IMR-90 (cell line): ENCODE data around the gene YPEL3. TPM values are rescaled to one million over a fixed set of nuclear protein-coding genes. Genes with fewer than 3 reads are reported as not detected.

Experiments used
- ATAC-seq: fragments of 200-7000 bp; cut with Tn5 transposase; 2 replicates; pipeline ENCODE4 v1.9.1; 2020; ENCODE audit warnings: low read depth, mild to moderate bottlenecking, moderate library complexity
- BruUV-seq: library from RNA; stranded (reverse); fragments of 400-500 nt; replicated peaks from 2 replicates; lab custom pipeline; 2021; lab: Mats Ljungman, UMichigan
- CTCF ChIA-PET: fragments of 300-600 bp; formaldehyde crosslinking; extraction: SDS; loops from one replicate; lab custom pipeline; 2021; ENCODE audit warnings: antibody characterized with exemption; lab: Yijun Ruan, JAX
- POLR2A ChIA-PET: fragments of 300-600 bp; sonication (Branson Sonifier 250); formaldehyde crosslinking; loops from one replicate; lab custom pipeline; 2022; ENCODE audit warnings: antibody characterized with exemption; ENCODE audit not compliant: unreplicated experiment; lab: Charles Lee
- DNase-seq: peaks from one replicate; pipeline ENCODE4 v3.0.0; 2013
- H2AFZ ChIP-seq: replicated peaks from 2 replicates; pipeline ENCODE3; 2013; ENCODE audit warnings: low read length, mild to moderate bottlenecking; ENCODE audit not compliant: poor library complexity
- H2AK5ac ChIP-seq: 2 replicates; pipeline ENCODE4 v1.6.1; 2013; ENCODE audit warnings: low read depth, low read length, inconsistent platforms
- H2AK9ac ChIP-seq: replicated peaks from 2 replicates; pipeline ENCODE3; 2013; ENCODE audit warnings: mild to moderate bottlenecking, low read depth, low read length, moderate library complexity; ENCODE audit not compliant: poor library complexity
- H2BK120ac ChIP-seq: 2 replicates; pipeline ENCODE4 v1.6.1; 2013; ENCODE audit warnings: low read depth, low read length, inconsistent platforms
- H2BK15ac ChIP-seq: 3 replicates; pipeline ENCODE4 v1.6.1; 2013; ENCODE audit warnings: low read depth, low read length, inconsistent platforms
- H2BK20ac ChIP-seq: 2 replicates; pipeline ENCODE4 v1.6.1; 2013; ENCODE audit warnings: low read depth, mild to moderate bottlenecking, inconsistent platforms, low read length, moderate library complexity
- H2BK5ac ChIP-seq: 2 replicates; pipeline ENCODE4 v1.6.1; 2013; ENCODE audit warnings: mild to moderate bottlenecking, low read depth, low read length, inconsistent platforms; ENCODE audit not compliant: poor library complexity, severe bottlenecking
- H3K14ac ChIP-seq: replicated peaks from 2 replicates; pipeline ENCODE4 v1.6.1; 2013; ENCODE audit warnings: low read depth, low read length, inconsistent platforms
- H3K18ac ChIP-seq: 2 replicates; pipeline ENCODE4 v1.6.1; 2013; ENCODE audit warnings: low read depth, low read length, control low read depth
- H3K23ac ChIP-seq: 2 replicates; pipeline ENCODE4 v1.6.1; 2013; ENCODE audit warnings: low read depth, low read length, inconsistent platforms
- H3K27ac ChIP-seq: 2 replicates; pipeline ENCODE4 v1.5.1; 2013; ENCODE audit warnings: mild to moderate bottlenecking, control low read depth, low read length; ENCODE audit not compliant: insufficient read depth
- H3K27me3 ChIP-seq: 2 replicates; pipeline ENCODE4 v1.6.1; 2013; ENCODE audit warnings: low read length; ENCODE audit not compliant: control insufficient read depth, insufficient read depth
- H3K36me3 ChIP-seq: 2 replicates; pipeline ENCODE4 v1.6.1; 2013; ENCODE audit warnings: low read length, mixed read lengths; ENCODE audit not compliant: control insufficient read depth, insufficient read depth
- H3K4ac ChIP-seq: 2 replicates; pipeline ENCODE4 v1.6.1; 2013; ENCODE audit warnings: low read depth, low read length, inconsistent platforms
- H3K4me1 ChIP-seq: 2 replicates; pipeline ENCODE4 v1.6.1; 2013; ENCODE audit warnings: low read length, mixed read lengths; ENCODE audit not compliant: control insufficient read depth, insufficient read depth
- H3K4me2 ChIP-seq: 2 replicates; pipeline ENCODE4 v1.6.1; 2013; ENCODE audit warnings: low read depth, mild to moderate bottlenecking, control low read depth, low read length, moderate library complexity
- H3K4me3 ChIP-seq: 2 replicates; pipeline ENCODE4 v1.5.1; 2013; ENCODE audit warnings: low read depth, mild to moderate bottlenecking, control low read depth, low read length, moderate library complexity; ENCODE audit not compliant: insufficient read depth
- H3K56ac ChIP-seq: 2 replicates; pipeline ENCODE4 v1.6.1; 2013; ENCODE audit warnings: low read length, inconsistent platforms; ENCODE audit not compliant: insufficient read depth; ENCODE audit errors: extremely low read depth
- H3K79me1 ChIP-seq, 2 experiments: 2 replicates each; pipeline ENCODE4 v1.6.1; 2013; ENCODE audit warnings: low read length in 2 of 2, inconsistent platforms in 1 of 2, low read depth in 1 of 2
- H3K9ac ChIP-seq: 2 replicates; pipeline ENCODE4 v1.6.1; 2013; ENCODE audit warnings: low read depth, low read length, control low read depth
- H3K9me1 ChIP-seq: 2 replicates; pipeline ENCODE4 v1.6.1; 2013; ENCODE audit warnings: low read length, inconsistent platforms; ENCODE audit not compliant: insufficient read depth
- H3K9me3 ChIP-seq: 2 replicates; pipeline ENCODE4 v1.6.1; 2013; ENCODE audit warnings: low read length; ENCODE audit not compliant: control insufficient read depth, insufficient read depth
- H4K20me1 ChIP-seq: 2 replicates; pipeline ENCODE4 v1.6.1; 2013; ENCODE audit warnings: low read length, inconsistent platforms; ENCODE audit not compliant: insufficient read depth
- H4K5ac ChIP-seq: 2 replicates; pipeline ENCODE4 v1.6.1; 2013; ENCODE audit warnings: mild to moderate bottlenecking, low read depth, low read length, control low read depth
- H4K8ac ChIP-seq, 2 experiments: 2 replicates each; pipeline ENCODE4 v1.6.1; 2013; ENCODE audit warnings: low read depth in 2 of 2, low read length in 2 of 2, control low read depth in 1 of 2, inconsistent platforms in 1 of 2
- H4K91ac ChIP-seq: 2 replicates; pipeline ENCODE4 v1.6.1; 2013; ENCODE audit warnings: low read depth, low read length, inconsistent platforms; ENCODE audit not compliant: insufficient read depth
- WGBS, 2 experiments: methylation state at CpG; one replicate each; pipeline versions ENCODE4 v1.1.5 to v1.1.7; 2013; ENCODE audit warnings: missing lambda C conversion rate in 2 of 2; ENCODE audit not compliant: insufficient read length in 1 of 2; ENCODE audit errors: extremely low coverage in 2 of 2; 5-methylcytosine and 5-hydroxymethylcytosine counted together
- dilution Hi-C: fragments of 300-500 bp; cut with HindIII; formaldehyde crosslinking; loops from one replicate; pipeline ENCODE4 v1.14.3; 2018; ENCODE audit warnings: low sequenced_read_pairs; ENCODE audit not compliant: unreplicated experiment
- in situ Hi-C: fragments of 300-500 bp; cut with MboI; formaldehyde crosslinking; loops from 3 replicates; pipeline ENCODE4 v1.14.3; 2019; ENCODE audit warnings: low sequenced_read_pairs, inconsistent platforms, mixed read lengths
- intact Hi-C: fragments of 100-400 bp; cut with micrococcal nuclease; formaldehyde crosslinking; loops from 2 replicates; pipeline ENCODE4 v1.10.0; 2022
- polyA plus RNA-seq, 3 experiments: library from polyadenylated mRNA; depleted of rRNA; stranded (reverse); fragments of >200 nt; gene quantifications; 2 replicates each; pipeline ENCODE4 v1.2.3, GENCODE V29; 2012; ENCODE audit warnings: low replicate concordance in 1 of 3
- total RNA-seq: library from RNA; depleted of rRNA; stranded (reverse); fragments of >200 nt; gene quantifications from 2 replicates; pipeline ENCODE4 v1.2.3, GENCODE V29; 2012
- TF ChIP-seq, protein P1 (sequence below): fragments of 150-350 bp; IDR thresholded peaks from 2 replicates; pipeline ENCODE4 v1.6.1; 2017; ENCODE audit warnings: mild to moderate bottlenecking, antibody characterized with exemption, low read length, low read depth
- TF ChIP-seq, protein P2 (sequence below): conservative IDR thresholded peaks from 2 replicates; pipeline ENCODE4 v1.5.1; 2012; ENCODE audit warnings: mild to moderate bottlenecking, low read depth, low read length, improper control_type of control experiment

Gene YPEL3
- total and polyA plus RNA-seq, 2 of the 4 experiments (the other 2 are of a cell fraction): 1.1 to 25.6 TPM

DNA sequence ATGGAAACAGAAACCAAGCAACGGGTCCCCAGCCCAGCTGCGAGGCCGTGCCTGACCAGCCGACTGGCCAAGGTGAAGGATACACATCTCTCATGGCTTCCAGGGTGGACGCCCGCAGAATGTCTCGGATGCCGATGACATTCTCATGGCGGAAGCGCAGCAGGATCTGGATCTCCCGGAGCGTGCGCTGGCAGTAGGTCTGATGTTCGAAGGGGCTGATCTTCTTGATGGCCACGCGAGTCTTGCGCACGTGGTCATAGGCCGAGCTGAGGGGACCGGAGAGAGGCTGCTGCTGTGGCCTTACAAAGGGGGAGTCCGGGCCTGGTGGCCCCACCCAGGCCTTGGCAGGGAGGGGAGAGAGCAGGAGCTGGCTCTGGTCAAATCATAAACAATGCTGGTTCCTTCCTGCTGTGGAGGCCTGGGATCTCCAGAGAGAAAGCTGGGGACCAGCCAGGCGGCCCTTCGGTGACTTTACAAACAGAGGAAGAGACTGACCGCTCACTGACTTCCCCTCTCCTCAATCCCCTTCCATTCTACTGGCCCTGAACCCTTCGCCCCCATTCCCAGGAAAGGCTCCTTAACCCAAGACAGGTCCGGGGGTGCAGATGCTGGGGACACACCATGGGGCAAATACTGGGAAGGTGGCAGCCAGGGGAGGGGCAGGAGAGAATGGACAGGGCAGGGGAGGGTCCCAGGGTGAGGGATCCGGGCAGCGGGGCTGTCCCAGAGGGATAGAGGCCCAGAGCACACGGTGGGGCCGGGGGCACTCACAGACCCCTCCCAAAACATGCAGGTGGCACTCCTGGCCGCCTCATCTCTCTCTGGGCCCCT lies 25.9 kb upstream of the YPEL3 start:
- peaks cover 0 to 18% of the 10 kb centered on the region in 2 experiments; a peak in 2 of 4 replicates for H3K79me1 ChIP-seq
- WGBS, 2 experiments: 67% methylated on average over 14 of the region's 31 CpGs; no CpG with 5 or more reads in 1 of the 2 experiments
- DNase-seq (no peak), ATAC-seq (no peak)
- no peak overlapping the region for H3K56ac ChIP-seq
- H4K8ac ChIP-seq: peak overlapping the region; percentile 85 to 95; a peak in 3 of 4 replicates
- no peak overlapping the region for H2BK120ac ChIP-seq
- peaks cover 12% of the 10 kb centered on the region for H3K4me1 ChIP-seq
- in situ Hi-C loops (no loop called here), dilution Hi-C loops (no loop called here), intact Hi-C loops (no loop called here)
- peaks cover 26% of the 10 kb centered on the region for H3K36me3 ChIP-seq
- H3K9me3 ChIP-seq: no peaks in the 10 kb centered on the region
- TF ChIP-seq, protein P1, sequence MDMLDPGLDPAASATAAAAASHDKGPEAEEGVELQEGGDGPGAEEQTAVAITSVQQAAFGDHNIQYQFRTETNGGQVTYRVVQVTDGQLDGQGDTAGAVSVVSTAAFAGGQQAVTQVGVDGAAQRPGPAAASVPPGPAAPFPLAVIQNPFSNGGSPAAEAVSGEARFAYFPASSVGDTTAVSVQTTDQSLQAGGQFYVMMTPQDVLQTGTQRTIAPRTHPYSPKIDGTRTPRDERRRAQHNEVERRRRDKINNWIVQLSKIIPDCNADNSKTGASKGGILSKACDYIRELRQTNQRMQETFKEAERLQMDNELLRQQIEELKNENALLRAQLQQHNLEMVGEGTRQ: no peak
- TF ChIP-seq, protein P2, sequence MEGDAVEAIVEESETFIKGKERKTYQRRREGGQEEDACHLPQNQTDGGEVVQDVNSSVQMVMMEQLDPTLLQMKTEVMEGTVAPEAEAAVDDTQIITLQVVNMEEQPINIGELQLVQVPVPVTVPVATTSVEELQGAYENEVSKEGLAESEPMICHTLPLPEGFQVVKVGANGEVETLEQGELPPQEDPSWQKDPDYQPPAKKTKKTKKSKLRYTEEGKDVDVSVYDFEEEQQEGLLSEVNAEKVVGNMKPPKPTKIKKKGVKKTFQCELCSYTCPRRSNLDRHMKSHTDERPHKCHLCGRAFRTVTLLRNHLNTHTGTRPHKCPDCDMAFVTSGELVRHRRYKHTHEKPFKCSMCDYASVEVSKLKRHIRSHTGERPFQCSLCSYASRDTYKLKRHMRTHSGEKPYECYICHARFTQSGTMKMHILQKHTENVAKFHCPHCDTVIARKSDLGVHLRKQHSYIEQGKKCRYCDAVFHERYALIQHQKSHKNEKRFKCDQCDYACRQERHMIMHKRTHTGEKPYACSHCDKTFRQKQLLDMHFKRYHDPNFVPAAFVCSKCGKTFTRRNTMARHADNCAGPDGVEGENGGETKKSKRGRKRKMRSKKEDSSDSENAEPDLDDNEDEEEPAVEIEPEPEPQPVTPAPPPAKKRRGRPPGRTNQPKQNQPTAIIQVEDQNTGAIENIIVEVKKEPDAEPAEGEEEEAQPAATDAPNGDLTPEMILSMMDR: no peak
- peak overlapping the region; percentile 12; the same call in 1 of the 2 replicates for H3K18ac ChIP-seq
- POLR2A ChIA-PET: no interaction called here
- H3K9me1 ChIP-seq: peaks cover 5% of the 10 kb centered on the region; the same call in 1 of the 2 replicates
- H3K14ac ChIP-seq: peak overlapping the region; percentile 68
- H4K5ac ChIP-seq: peak overlapping the region; percentile 69
- H2BK20ac ChIP-seq: no peak overlapping the region
- no peak overlapping the region for H2BK15ac ChIP-seq
- H2AK9ac ChIP-seq: peak overlapping the region; percentile 99
- CTCF ChIA-PET: interaction anchor here (1.4 kb wide), 1 partner anchor 9 kb away, joined by 4 read pairs; the partner anchor contains the start of gene GDPD3
- H2AK5ac ChIP-seq: peak overlapping the region; percentile 79
- peak overlapping the region; percentile 50 for H3K27ac ChIP-seq
- H2AFZ ChIP-seq: peak overlapping the region; percentile 93
- peak overlapping the region; percentile 40; the same call in 1 of the 2 replicates for H3K23ac ChIP-seq
- peak overlapping the region; percentile 80 for H4K91ac ChIP-seq
- no peaks in the 10 kb centered on the region for H3K27me3 ChIP-seq
- peak overlapping the region; percentile 92 for H3K9ac ChIP-seq
- H4K20me1 ChIP-seq: no peaks in the 10 kb centered on the region
- H3K4ac ChIP-seq: peak overlapping the region; percentile 77
- H3K4me2 ChIP-seq: peak overlapping the region; percentile 94
- peak overlapping the region; percentile 98 for H3K4me3 ChIP-seq
- no TSS peak for BruUV-seq
- H2BK5ac ChIP-seq: peak overlapping the region; percentile 31
